Dermis microvascular lymphatic vessel endothelial cell (primary cell): ENCODE results near the gene DEF6. TPM values are rescaled to one million over a fixed set of nuclear protein-coding genes. Genes with fewer than 3 reads are reported as not detected.

Experiments used
- DNase-seq, 2 donors: peaks; one replicate each; pipeline versions ENCODE4 v3.0.0 to v3.0.0-alpha.2; 2010; ENCODE audit warnings: low read depth in 2 of 2
- total RNA-seq: library from RNA; depleted of rRNA; stranded (reverse); fragments of >200 nt; gene quantifications from 2 replicates; pipeline ENCODE4 v1.2.1, GENCODE V29; 2014

DEF6 gene
- total RNA-seq, 1 donor from 2014 or later = 0.51 TPM

GRCh38 chr6:35343092-35343834 lies 45.6 kb downstream of the DEF6 start:
- peak in 1 of 2 donors; percentile 44 for DNase-seq

DNA sequence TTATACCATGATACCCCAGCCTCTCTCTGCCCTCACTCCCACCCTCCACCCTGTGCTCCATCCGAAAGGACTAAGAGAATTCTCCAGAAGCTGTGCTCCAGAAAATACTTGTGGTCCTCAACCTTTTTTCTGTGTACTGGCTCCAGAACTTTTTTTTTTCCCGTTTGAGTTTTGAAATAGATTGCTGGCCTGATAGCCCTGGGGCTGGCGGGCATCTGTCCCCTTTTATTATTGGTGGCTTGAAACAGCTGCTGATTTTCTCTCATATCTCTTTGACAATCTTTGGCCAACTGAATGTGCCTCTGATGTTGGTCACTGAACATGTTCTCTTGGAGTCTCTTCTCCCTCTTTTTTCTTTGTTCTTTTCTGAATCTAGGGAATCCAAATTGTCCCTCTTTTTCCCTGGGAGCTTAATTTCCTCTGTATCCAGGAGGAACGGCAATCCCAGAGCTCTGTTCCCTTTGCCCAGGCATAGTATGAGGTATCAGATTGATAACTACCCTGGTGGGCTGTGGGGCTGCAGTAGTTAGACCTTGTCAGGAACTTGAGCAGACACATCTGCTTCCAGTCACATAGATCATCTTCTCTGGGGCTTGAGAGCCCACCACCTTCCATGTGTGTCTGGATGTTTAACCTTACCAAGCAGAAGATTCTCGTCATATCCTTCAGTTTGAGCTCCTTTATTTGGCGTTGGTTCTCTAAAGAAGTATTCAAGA lies 46.4 kb downstream of the DEF6 start:
- no peak for DNase-seq

DNA sequence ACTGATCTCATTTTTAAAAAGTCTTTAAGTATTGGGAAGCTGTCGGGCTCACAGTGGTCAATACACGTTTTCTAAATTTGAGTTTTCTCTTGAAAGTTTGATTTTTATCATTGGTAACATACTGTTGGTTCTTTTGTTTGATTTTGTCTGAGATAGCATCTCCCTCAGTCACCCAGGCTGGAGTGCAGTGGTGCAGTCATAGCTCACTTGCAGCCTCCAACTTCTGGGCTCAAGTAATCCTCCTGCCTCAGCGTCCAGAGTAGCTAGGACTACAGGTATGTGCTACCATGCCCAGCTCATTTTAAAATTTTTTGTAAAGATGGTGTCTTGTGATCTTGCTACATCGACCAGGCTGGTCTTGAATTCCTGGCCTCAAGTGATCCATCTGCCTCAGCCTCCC lies 53.8 kb downstream of the DEF6 start:
- DNase-seq = no peak

- no peak for DNase-seq
These were observed 55.1 kb downstream of the DEF6 start for GRCh38 chr6:35352735-35353134.

- no peak for DNase-seq
These were observed 56.9 kb downstream of the DEF6 start for GRCh38 chr6:35354361-35355135.

- DNase-seq = no peak
These were observed 58.8 kb downstream of the DEF6 start for GRCh38 chr6:35356391-35356790.

- no peak for DNase-seq
These were observed 60.1 kb downstream of the DEF6 start for GRCh38 chr6:35357677-35358076.

DNA sequence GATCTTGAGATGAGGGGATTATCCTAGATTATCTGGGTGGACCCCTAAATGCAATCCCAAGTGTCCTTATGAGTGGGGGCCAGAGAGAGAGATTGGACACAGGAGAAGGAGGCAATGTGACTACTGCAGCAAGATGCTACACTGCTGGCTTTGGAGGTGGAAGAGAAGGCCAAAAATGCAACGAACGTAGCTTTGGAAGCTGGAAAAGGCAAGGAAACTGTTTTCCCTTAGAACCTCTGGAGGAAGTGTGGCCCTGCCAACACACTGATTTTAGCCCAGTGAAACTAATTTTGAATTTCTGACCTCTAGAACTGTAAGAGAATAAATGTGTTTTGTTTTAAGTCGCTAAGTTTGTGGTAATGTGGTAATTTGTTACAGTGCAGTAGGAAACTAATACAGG lies 60.5 kb downstream of the DEF6 start:
- no peak for DNase-seq

- no peak for DNase-seq
These were observed 61.7 kb downstream of the DEF6 start for GRCh38 chr6:35359346-35359743.

DNA sequence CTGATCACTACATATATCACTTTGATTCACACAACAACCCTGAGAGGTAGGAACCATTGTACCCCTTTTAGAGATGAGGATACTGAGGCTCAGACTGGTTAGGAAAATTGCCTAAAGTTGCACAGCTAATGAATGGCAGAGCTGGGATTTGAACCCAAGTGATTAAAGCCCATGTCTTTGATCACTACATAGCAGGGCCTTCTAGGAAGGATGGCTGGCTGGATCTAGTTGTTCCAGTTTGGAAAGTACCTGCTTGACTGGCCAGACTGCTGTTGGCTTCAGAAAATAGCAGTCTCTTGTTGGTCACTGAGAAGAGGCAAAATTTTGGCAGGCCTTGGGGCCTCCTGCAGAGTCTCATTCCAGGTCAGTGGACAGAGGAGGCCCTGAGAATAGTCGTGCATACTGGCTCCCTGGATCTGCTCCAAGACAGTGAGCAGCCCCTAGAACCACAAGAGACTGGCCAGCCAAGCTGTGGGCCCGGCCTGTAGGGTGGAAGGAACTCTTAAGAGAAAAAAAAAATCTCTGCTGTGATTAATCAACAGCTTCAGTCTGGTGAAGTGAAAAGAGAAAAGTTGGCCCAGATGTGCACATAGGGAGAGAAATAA lies 62.2 kb downstream of the DEF6 start:
- DNase-seq = no peak

- DNase-seq = no peak
These were observed 62.9 kb downstream of the DEF6 start for GRCh38 chr6:35360349-35361138.

DNA sequence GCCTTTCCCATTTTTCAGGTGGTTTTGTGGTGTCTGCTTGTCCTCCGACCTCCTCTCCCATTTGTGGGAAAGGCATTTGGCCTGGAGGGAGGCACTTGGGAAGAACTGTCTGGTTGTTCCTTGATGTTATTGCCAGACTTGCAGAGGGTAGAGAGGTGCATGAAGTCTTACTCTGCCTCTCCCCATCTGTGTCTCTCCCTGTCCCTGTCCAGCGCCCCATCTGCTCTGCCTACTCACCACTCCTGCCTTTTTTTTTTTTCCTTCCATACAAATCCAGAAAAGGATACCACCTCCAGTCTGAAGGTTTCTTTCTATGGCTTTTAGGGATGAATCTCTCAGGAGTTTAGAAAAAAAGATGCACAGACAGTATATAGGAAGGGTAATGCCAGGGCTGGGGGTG lies 64.6 kb downstream of the DEF6 start:
- no peak for DNase-seq

GRCh38 chr6:35363293-35363750 lies 65.7 kb downstream of the DEF6 start:
- DNase-seq = no peak

DNA sequence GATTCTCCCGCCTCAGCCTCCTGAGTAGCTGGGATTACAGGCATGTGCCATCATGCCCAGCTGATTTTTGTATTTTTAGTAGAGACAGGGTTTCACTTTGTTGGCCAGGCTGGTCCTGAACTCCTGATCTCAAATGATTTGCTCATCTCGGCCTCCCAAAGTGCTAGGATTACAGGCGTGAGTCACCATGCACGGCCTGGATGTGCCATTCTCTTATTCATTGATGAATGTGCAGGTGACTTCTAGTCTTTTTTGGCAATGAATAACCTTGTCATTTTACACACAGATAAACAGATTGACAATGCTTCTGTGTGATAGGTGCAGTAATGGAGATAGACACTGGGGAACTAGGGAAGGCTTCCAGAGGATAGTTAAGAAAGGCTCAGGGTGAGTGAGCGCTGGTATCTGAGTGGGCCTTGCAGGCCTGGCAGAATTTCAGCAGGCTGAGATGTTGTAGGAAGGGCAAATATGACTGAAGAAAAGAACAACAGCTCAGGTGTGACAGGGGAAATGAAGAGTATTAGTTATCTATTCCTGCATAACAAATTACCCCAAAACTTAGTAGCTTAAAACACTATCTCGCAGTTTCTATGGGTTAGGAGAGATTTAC lies 68.1 kb downstream of the DEF6 start:
- no peak for DNase-seq

GRCh38 chr6:35366204-35366596 lies 68.6 kb downstream of the DEF6 start:
- DNase-seq = no peak

GRCh38 chr6:35367646-35368037 lies 70.0 kb downstream of the DEF6 start:
- no peak for DNase-seq

- DNase-seq = peak in 1 of 2 donors; percentile 80
These were observed 70.6 kb downstream of the DEF6 start for GRCh38 chr6:35368038-35368887.

DNA sequence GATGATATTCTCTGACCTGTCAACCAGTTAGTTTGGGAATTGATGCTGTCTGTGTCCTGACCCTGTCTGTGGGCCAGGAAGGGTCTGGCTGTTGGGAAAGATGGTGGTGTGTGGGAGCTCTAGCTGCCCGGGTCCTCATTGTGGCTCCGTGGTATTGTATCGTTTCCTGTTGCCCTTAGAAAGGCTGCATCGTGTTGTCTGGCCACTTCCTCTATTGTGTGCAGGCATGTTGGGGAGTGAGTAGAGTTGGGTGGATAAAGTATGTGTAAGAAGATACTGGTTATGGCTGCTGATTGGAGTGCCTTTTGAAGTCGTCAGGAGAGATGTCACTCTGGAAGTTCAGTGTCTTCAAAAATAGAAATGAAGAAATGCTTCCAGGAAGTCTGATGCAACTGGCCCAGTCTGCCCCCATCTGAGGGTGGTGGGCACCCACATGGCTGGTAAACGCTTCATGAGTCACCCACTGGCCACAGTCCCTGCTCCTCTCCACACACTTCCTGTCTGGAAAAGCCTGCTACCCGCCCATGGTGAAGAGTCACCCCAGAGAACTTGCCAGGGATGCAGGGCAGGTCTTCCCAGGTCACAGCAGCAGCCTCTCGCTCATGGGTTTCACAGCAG lies 72.6 kb downstream of the DEF6 start:
- DNase-seq = peak; percentile 83 to 94

GRCh38 chr6:35370785-35371493 lies 73.3 kb downstream of the DEF6 start:
- no peak for DNase-seq
